Measurements from ENCODE around the gene SIL1. TPM values are rescaled to one million over a fixed set of nuclear protein-coding genes. Genes with fewer than 3 reads are reported as not detected.

The SIL1 gene
- polyA plus RNA-seq, 3 donors = 25.4 to 35.1 (median 27.9) TPM

- 54% methylated on average over 3 of the region's 4 CpGs for WGBS (ENCODE audit: insufficient coverage)
- H4K20me1 ChIP-seq (ENCODE audit: insufficient read depth, low read length) = no peaks in the 10 kb centered on the region
- no peaks in the 10 kb centered on the region for H3K9me3 ChIP-seq (replicated peaks in 1 of 2; ENCODE audit: control insufficient read depth in 1 of 2, insufficient read depth in 1 of 2, low read length in 2 of 2)
- H3K4me1 ChIP-seq (ENCODE audit: control insufficient read depth in 1 of 2, insufficient read depth in 2 of 2, low read length in 2 of 2) = no peaks in the 10 kb centered on the region
- H3K27ac ChIP-seq (ENCODE audit: low read depth in 1 of 2, low read length in 2 of 2) = no peak overlapping the region
- Mint-ChIP-seq H3K27ac (peak overlapping the region in 1 of 7 donors; percentile 45), H3K4me1 (peaks cover 2% of the 10 kb centered on the region), H3K9me3 (peaks cover 0 to 1% (median 0%) of the 10 kb centered on the region in 7 donors), H3K36me3 (peaks cover 9 to 18% of the 10 kb centered on the region in 2 donors), H3K4me3 (no peak overlapping the region), H3K27me3 (ENCODE audit: low read depth in 3 of 3) (peaks cover 0 to 2% (median 0%) of the 10 kb centered on the region in 3 donors)
- no peak overlapping the region for H3K4me2 ChIP-seq (replicated peaks; ENCODE audit: extremely low read depth, low read length, poor library complexity, severe bottlenecking)
- no peaks in the 10 kb centered on the region for H3K27me3 ChIP-seq (ENCODE audit: control insufficient read depth in 2 of 2, insufficient read depth in 2 of 2, low read length in 2 of 2)
- intact Hi-C loops (cut with micrococcal nuclease) = no loop called here
- H3K4me3 ChIP-seq (replicated peaks in 1 of 3; ENCODE audit: low read depth in 2 of 3, low read length in 3 of 3) = no peak overlapping the region
- TF ChIP-seq CTCF (IDR thresholded peaks at IDR 0.05) = no peak
- H3K36me3 ChIP-seq (replicated peaks in 1 of 2; ENCODE audit: control insufficient read depth in 1 of 2, insufficient read depth in 2 of 2, low read length in 2 of 2) = no peaks in the 10 kb centered on the region
- H3K79me2 ChIP-seq (ENCODE audit: insufficient read depth, low read length) = no peaks in the 10 kb centered on the region
- no peak overlapping the region for H3K9ac ChIP-seq (ENCODE audit: insufficient read depth, low read length, poor library complexity, severe bottlenecking)
- DNase-seq = no peak
- no peak overlapping the region for H2AFZ ChIP-seq (ENCODE audit: insufficient read depth, low read depth, low read length, poor library complexity, severe bottlenecking)
These were observed 212.9 kb downstream of the SIL1 start for GRCh38 chr5:138985256-138985655.

DNA sequence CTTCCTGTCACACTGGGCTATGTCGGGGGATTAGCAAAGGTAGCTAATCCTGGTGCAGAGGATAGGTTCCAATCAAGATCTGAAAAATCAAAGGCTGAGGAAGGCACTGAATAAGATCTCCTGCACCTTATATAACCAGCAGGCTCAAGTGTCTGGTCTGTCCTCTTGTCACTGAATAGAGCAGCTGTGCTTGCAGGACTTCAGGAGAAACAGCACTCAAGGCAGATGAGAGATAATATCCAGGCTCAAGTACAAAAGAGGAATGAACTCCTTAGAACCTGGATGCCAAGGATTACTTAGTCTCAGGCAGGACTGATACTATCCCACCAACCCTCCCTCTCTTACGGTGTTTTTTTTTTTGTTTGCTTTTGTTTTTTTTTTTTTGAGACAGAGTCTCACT, 214.2 kb downstream of the SIL1 start:
- intact Hi-C loops (cut with micrococcal nuclease) = no loop called here
- no peaks in the 10 kb centered on the region for H3K36me3 ChIP-seq (replicated peaks in 1 of 2; ENCODE audit: control insufficient read depth in 1 of 2, insufficient read depth in 2 of 2, low read length in 2 of 2)
- peaks cover 0 to 1% (median 0%) of the 10 kb centered on the region in 3 donors for H3K27me3 Mint-ChIP-seq (ENCODE audit: low read depth in 3 of 3)
- H2AFZ ChIP-seq (ENCODE audit: insufficient read depth, low read depth, low read length, poor library complexity, severe bottlenecking) = no peak overlapping the region
- H3K4me1 Mint-ChIP-seq = peaks cover 4% of the 10 kb centered on the region
- DNase-seq = no peak
- H3K4me1 ChIP-seq (ENCODE audit: control insufficient read depth in 1 of 2, insufficient read depth in 2 of 2, low read length in 2 of 2) = no peaks in the 10 kb centered on the region
- H3K27me3 ChIP-seq (ENCODE audit: control insufficient read depth in 2 of 2, insufficient read depth in 2 of 2, low read length in 2 of 2) = no peaks in the 10 kb centered on the region
- H3K4me2 ChIP-seq (replicated peaks; ENCODE audit: extremely low read depth, low read length, poor library complexity, severe bottlenecking) = no peak overlapping the region
- H3K27ac ChIP-seq (ENCODE audit: low read depth in 1 of 2, low read length in 2 of 2) = no peak overlapping the region
- no peak overlapping the region for H3K4me3 Mint-ChIP-seq
- H3K9ac ChIP-seq (ENCODE audit: insufficient read depth, low read length, poor library complexity, severe bottlenecking) = no peak overlapping the region
- no peaks in the 10 kb centered on the region for H4K20me1 ChIP-seq (ENCODE audit: insufficient read depth, low read length)
- H3K27ac Mint-ChIP-seq = no peak overlapping the region
- no peak for TF ChIP-seq CTCF (IDR thresholded peaks at IDR 0.05)
- H3K9me3 ChIP-seq (replicated peaks in 1 of 2; ENCODE audit: control insufficient read depth in 1 of 2, insufficient read depth in 1 of 2, low read length in 2 of 2) = no peaks in the 10 kb centered on the region
- H3K4me3 ChIP-seq (replicated peaks in 1 of 3; ENCODE audit: low read depth in 2 of 3, low read length in 3 of 3) = no peak overlapping the region
- peaks cover 0 to 1% (median 0%) of the 10 kb centered on the region in 7 donors for H3K9me3 Mint-ChIP-seq
- no peaks in the 10 kb centered on the region for H3K79me2 ChIP-seq (ENCODE audit: insufficient read depth, low read length)
- H3K36me3 Mint-ChIP-seq = peaks cover 9 to 14% of the 10 kb centered on the region in 2 donors
- WGBS (ENCODE audit: insufficient coverage) = 100% methylated on average over 1 of the region's 2 CpGs

Measured in CD14-positive monocyte (primary cell).